Loucy (cell line): Measurements from ENCODE around the gene CTAGE6.
"Not testable (repeated sequence)": the region's sequence is repeated elsewhere in the genome, so short reads cannot be mapped to it uniquely, and the experiment has no call there.

Experiments used
- H2AFZ ChIP-seq: fragments of 200-600 bp; sonication (generic); 2 replicates; pipeline ENCODE4 v1.6.0; 2016; ENCODE audit warnings: antibody characterized with exemption, mild to moderate bottlenecking, low read length, moderate library complexity
- H3F3A ChIP-seq: fragments of 200-600 bp; 2 replicates; pipeline ENCODE4 v1.6.0; 2016; ENCODE audit warnings: antibody characterized with exemption, low read depth, mild to moderate bottlenecking
- H3K27me3 ChIP-seq: fragments of 200-600 bp; sonication (generic); 2 replicates; pipeline ENCODE4 v1.6.1; 2014; ENCODE audit warnings: low read length, mild to moderate bottlenecking; ENCODE audit not compliant: insufficient read depth, poor library complexity, severe bottlenecking
- H3K36me3 ChIP-seq: fragments of 200-600 bp; sonication (generic); 2 replicates; pipeline ENCODE4 v1.6.1; 2016; ENCODE audit warnings: low read length; ENCODE audit not compliant: insufficient read depth
- H3K4me1 ChIP-seq: fragments of 200-600 bp; sonication (generic); 2 replicates; pipeline ENCODE4 v1.5.1; 2014; ENCODE audit warnings: low read length, mild to moderate bottlenecking; ENCODE audit not compliant: insufficient read depth, poor library complexity, severe bottlenecking
- H3K4me2 ChIP-seq: fragments of 200-600 bp; sonication (generic); 2 replicates; pipeline ENCODE4 v1.6.0; 2014; ENCODE audit warnings: antibody characterized with exemption, low read length, low read depth, mild to moderate bottlenecking; ENCODE audit not compliant: poor library complexity, severe bottlenecking
- H3K4me3 ChIP-seq: fragments of 200-600 bp; sonication (generic); 2 replicates; pipeline ENCODE4 v1.5.1; 2014; ENCODE audit warnings: low read length, mild to moderate bottlenecking, mixed read lengths; ENCODE audit not compliant: poor library complexity, severe bottlenecking
- H3K79me2 ChIP-seq: fragments of 200-600 bp; sonication (generic); 2 replicates; pipeline ENCODE4 v1.6.1; 2014; ENCODE audit warnings: low read length; ENCODE audit not compliant: insufficient read depth
- H3K9ac ChIP-seq: fragments of 200-600 bp; sonication (generic); 2 replicates; pipeline ENCODE4 v1.6.0; 2014; ENCODE audit warnings: mild to moderate bottlenecking, low read depth, low read length, moderate library complexity; ENCODE audit not compliant: poor library complexity, severe bottlenecking
- H3K9me2 ChIP-seq: fragments of 200-600 bp; sonication (generic); replicated peaks from 2 replicates; pipeline ENCODE4 v1.6.1; 2016; ENCODE audit warnings: low read depth, low read length, mixed read lengths
- H3K9me3 ChIP-seq: fragments of 200-600 bp; sonication (generic); 2 replicates; pipeline ENCODE4 v1.6.1; 2014; ENCODE audit warnings: mild to moderate bottlenecking, antibody characterized with exemption, low read length, low read depth; ENCODE audit not compliant: insufficient read depth
- H4K20me1 ChIP-seq: fragments of 200-600 bp; sonication (generic); 2 replicates; pipeline ENCODE4 v1.6.0; 2014; ENCODE audit warnings: antibody characterized with exemption, low read length, mild to moderate bottlenecking; ENCODE audit not compliant: insufficient read depth, poor library complexity, severe bottlenecking

Gene CTAGE6

DNA sequence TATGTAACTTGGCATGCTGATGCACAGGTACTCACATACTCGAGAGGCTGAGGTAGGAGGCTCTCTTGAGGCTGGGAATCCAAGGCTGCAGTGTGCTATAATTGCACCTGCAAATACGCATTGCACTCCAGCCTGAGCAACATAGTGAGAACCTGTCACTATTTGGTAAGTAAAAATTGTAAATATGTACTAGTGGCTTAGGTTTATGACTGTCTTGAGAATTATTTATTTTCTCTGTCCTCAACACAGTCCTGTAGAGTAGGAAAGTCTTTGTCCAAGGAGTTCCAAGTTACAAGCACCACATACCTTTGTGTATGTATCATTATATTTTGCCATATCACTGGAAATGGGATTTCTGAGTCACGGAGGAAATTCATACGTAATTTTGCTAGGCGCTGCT lies 45.1 kb downstream of the CTAGE6 start:
- H3K27me3 ChIP-seq, H3K4me3 ChIP-seq, H3K36me3 ChIP-seq, H3F3A ChIP-seq, H2AFZ ChIP-seq, H3K9ac ChIP-seq, H3K79me2 ChIP-seq, H3K9me2 ChIP-seq, H3K4me1 ChIP-seq, H3K9me3 ChIP-seq, H4K20me1 ChIP-seq, H3K4me2 ChIP-seq: not testable (repeated sequence)

DNA sequence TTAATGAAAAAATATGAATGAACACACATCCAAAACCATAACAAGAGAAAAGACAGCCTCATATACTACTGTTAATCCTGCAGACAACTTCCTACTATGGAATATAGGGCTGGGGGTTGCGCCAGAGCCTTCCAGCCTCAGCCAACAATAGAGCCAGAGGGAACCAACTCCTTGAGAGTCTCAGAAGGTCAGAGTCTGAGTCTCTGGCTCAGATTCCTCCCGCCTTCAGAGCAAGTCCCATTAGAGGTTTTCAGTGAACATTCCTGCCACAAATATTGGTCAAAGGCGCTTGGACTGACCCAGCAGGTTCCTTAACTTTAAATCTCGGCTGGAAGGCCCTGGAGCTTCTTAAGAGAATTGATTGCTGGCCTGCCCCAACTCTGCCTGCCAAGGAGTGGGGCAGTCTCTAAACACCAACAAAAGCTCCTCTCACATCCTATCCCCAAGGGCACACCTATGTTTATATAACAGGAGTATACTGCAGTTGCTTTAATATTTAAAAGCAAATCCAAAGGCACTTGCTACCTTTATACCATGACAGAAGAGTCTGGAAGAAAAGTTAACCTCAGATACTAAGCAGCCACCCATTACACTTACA lies 45.7 kb downstream of the CTAGE6 start:
- not testable (repeated sequence) for H3K9me3 ChIP-seq, H3K4me3 ChIP-seq, H3K9me2 ChIP-seq

DNA sequence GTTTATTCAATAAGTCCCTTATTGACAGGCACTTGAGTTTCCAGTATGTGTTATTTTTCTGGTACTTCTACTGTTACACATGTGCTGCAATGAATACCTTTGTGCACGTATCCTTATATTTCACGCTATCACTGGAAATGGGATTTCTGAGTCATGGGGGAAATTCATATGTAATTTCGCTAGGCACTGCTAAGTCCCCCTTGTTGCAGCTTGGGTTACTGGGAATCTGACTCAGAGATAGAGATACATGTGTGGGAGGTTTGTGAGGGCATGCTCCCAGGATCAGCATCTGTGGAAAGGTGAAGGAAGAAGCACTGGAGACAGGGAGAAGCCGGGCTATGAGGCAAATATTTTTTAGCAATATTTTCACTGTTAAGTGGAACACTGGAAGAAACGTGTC lies 47.6 kb downstream of the CTAGE6 start:
- H3K4me3 ChIP-seq, H3K9me2 ChIP-seq, H4K20me1 ChIP-seq, H2AFZ ChIP-seq, H3K36me3 ChIP-seq, H3K9me3 ChIP-seq, H3K4me2 ChIP-seq, H3K9ac ChIP-seq, H3K4me1 ChIP-seq, H3K79me2 ChIP-seq, H3F3A ChIP-seq, H3K27me3 ChIP-seq: not testable (repeated sequence)

More for the DNA sequence above, 45.7 kb downstream of the CTAGE6 start:
- not testable (repeated sequence) for H3F3A ChIP-seq, H2AFZ ChIP-seq, H4K20me1 ChIP-seq, H3K9ac ChIP-seq, H3K36me3 ChIP-seq, H3K4me2 ChIP-seq, H3K79me2 ChIP-seq, H3K27me3 ChIP-seq, H3K4me1 ChIP-seq
